KMS-11 (cell line): ENCODE measurements around the gene DLX3.

ENCODE experiments used
- H2AFZ ChIP-seq: fragments of 200-600 bp; sonication (generic); 2 replicates; pipeline ENCODE4 v1.6.1; 2016; ENCODE audit warnings: antibody characterized with exemption, mixed run types, low read depth
- H3K27ac ChIP-seq: fragments of 200-600 bp; sonication (generic); 2 replicates; pipeline ENCODE4 v1.6.1; 2016; ENCODE audit warnings: mild to moderate bottlenecking, mixed run types
- H3K27me3 ChIP-seq: fragments of 200-600 bp; sonication (generic); 2 replicates; pipeline ENCODE4 v1.6.1; 2017; ENCODE audit warnings: mild to moderate bottlenecking, low read depth, mixed run types, moderate library complexity; ENCODE audit not compliant: insufficient read depth
- H3K36me3 ChIP-seq: fragments of 200-600 bp; sonication (generic); 2 replicates; pipeline ENCODE4 v1.6.1; 2017; ENCODE audit warnings: mild to moderate bottlenecking, mixed run types; ENCODE audit not compliant: insufficient read depth
- H3K4me1 ChIP-seq: fragments of 200-600 bp; sonication (generic); 2 replicates; pipeline ENCODE4 v1.6.1; 2016; ENCODE audit warnings: mild to moderate bottlenecking, low read depth, mixed run types; ENCODE audit not compliant: poor library complexity, severe bottlenecking
- H3K4me2 ChIP-seq: fragments of 200-600 bp; sonication (generic); 2 replicates; pipeline ENCODE4 v1.7.0; 2016; ENCODE audit warnings: mild to moderate bottlenecking, mixed run types
- H3K4me3 ChIP-seq: fragments of 200-600 bp; sonication (generic); IDR thresholded peaks from 2 replicates; pipeline ENCODE4 v1.6.1; 2017; ENCODE audit warnings: low read depth, low read length, mixed read lengths; ENCODE audit not compliant: insufficient read depth
- H3K79me2 ChIP-seq: fragments of 200-600 bp; sonication (generic); 2 replicates; pipeline ENCODE4 v1.6.1; 2016; ENCODE audit warnings: low read depth, mixed run types; ENCODE audit not compliant: insufficient read depth
- H3K9ac ChIP-seq: fragments of 200-600 bp; sonication (generic); 2 replicates; pipeline ENCODE4 v1.6.1; 2016; ENCODE audit warnings: mild to moderate bottlenecking, mixed run types
- H4K20me1 ChIP-seq: fragments of 200-600 bp; sonication (generic); 2 replicates; pipeline ENCODE4 v1.6.1; 2016; ENCODE audit warnings: mild to moderate bottlenecking, mixed run types; ENCODE audit not compliant: insufficient read depth
- TF ChIP-seq, protein P1 (sequence below): fragments of 200-600 bp; sonication (generic); conservative IDR thresholded peaks from 2 replicates; pipeline ENCODE4 v1.6.1; 2017; ENCODE audit warnings: low read depth, mild to moderate bottlenecking, antibody characterized with exemption, low read length, moderate library complexity, mixed read lengths

Gene DLX3

DNA sequence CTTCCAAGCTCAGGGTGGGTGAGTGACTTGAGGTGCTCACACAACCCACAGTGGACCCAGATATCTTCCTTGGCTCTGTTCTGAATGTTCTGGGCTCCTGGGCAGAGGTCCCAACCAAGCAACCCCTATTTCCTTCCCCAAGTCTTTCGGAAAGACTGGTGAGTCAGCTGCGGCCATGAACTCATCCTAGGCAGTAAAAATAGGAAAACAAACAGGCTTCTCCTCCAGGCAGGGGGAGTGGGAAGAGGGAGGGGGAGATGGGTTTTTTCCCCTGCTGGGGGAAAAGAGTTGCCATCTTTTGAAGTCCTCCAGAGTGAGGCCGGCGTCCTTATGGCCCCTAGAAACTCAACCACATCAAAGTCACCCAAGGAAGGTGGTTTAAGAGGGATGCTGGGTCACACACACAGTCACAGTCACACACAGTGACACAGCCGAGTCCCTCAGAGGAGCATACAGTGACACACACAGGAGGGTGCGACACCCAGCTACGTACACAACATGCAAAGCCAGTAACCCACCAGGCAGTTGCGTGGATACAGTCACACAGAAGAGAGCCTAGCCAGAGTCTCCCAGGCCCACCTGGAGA is 42.0 kb downstream of the DLX3 start:
- no peak overlapping the region for H3K4me2 ChIP-seq
- H3K79me2 ChIP-seq, result no peaks in the 10 kb centered on the region
- no peaks in the 10 kb centered on the region for H4K20me1 ChIP-seq
- TF ChIP-seq, protein P1, sequence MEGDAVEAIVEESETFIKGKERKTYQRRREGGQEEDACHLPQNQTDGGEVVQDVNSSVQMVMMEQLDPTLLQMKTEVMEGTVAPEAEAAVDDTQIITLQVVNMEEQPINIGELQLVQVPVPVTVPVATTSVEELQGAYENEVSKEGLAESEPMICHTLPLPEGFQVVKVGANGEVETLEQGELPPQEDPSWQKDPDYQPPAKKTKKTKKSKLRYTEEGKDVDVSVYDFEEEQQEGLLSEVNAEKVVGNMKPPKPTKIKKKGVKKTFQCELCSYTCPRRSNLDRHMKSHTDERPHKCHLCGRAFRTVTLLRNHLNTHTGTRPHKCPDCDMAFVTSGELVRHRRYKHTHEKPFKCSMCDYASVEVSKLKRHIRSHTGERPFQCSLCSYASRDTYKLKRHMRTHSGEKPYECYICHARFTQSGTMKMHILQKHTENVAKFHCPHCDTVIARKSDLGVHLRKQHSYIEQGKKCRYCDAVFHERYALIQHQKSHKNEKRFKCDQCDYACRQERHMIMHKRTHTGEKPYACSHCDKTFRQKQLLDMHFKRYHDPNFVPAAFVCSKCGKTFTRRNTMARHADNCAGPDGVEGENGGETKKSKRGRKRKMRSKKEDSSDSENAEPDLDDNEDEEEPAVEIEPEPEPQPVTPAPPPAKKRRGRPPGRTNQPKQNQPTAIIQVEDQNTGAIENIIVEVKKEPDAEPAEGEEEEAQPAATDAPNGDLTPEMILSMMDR, result no peak
- H3K4me1 ChIP-seq, result no peaks in the 10 kb centered on the region
- H2AFZ ChIP-seq, result no peak overlapping the region
- H3K27me3 ChIP-seq, result peaks cover 92% of the 10 kb centered on the region
- no peak overlapping the region for H3K4me3 ChIP-seq
- no peak overlapping the region for H3K27ac ChIP-seq
- no peak overlapping the region for H3K9ac ChIP-seq
- no peaks in the 10 kb centered on the region for H3K36me3 ChIP-seq

DNA sequence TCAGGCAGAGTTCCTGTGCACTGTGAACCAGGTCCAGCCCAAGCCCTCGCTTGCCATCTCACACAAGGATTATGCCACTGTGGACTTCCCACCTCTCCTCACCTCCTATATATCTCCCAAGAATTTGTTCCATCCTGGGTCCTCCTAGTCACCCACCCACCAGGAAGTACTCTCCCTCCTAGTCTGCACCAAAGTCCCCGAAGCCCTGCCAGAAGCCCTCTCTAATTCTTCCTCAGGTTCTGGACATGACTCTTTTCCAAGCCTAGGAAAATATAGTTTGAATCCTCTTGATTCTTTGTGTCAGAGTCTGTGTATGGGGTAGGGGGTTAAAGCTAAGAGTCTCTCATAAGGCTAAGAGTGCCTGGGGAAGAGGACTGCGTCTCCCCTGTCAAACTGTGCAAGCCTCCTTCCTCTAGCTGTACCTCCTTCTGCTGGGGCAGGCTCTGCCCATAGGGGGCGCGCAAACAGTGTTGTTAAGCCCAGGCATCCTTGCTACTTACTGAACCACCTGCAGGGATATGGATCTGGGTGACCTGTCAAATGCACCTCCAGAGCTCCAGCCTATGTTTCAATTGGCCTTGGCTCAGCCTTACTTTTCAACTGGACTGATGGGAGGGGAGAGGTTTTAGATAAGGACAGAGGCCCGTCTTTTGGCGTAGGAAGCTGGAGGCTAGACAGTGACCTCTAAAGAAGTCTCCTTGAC is 42.7 kb downstream of the DLX3 start:
- Histone ChIP-seq H3K4me2 (no peak overlapping the region), H3K27me3 (peaks cover 93% of the 10 kb centered on the region), H3K27ac (no peak overlapping the region), H4K20me1 (no peaks in the 10 kb centered on the region), H3K4me3 (no peak overlapping the region), H2AFZ (no peak overlapping the region), H3K79me2 (no peaks in the 10 kb centered on the region), H3K9ac (no peak overlapping the region), H3K4me1 (no peaks in the 10 kb centered on the region), H3K36me3 (no peaks in the 10 kb centered on the region)
- TF ChIP-seq, protein P1, result peak; percentile 90

DNA sequence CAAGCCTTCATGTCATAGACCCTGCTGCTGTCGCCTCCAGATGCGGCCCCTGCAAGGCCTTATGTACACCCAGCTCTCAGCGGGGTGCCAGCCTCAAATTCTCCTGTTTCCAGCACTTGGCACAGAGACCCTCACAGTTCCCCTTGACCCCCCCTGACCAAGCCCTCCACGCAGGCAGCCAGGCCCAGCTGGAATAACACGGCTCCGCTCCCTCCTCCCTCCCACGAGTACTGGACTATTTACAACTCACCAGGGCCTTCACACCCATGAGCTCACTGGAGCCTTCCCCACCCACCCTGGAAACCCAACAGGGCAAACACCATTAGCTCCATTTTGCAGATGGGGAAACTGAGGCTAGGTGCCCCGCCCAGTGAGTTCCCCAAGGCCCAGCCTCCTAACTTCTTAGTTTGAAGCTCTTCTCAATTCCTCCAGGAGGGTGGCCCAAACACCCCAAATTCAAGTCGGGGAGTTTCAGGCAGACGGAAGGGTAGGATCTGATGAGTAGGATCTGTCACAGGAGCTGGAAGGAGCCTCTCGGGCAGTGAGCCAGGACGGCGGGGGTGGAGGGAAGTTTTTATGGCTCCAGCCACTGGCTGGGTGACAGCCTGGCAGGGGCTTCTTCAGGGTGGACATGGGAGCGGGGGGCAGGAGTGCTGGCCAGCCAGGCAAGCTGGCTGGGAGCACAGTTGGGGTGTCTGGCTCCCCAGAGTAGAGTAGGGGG is 43.5 kb downstream of the DLX3 start:
- no peak overlapping the region for H3K27ac ChIP-seq
- H3K9ac ChIP-seq, result no peak overlapping the region
- H4K20me1 ChIP-seq, result no peaks in the 10 kb centered on the region
- H3K4me1 ChIP-seq, result no peaks in the 10 kb centered on the region
- TF ChIP-seq, protein P1, result no peak
- H3K4me3 ChIP-seq, result no peak overlapping the region
- no peaks in the 10 kb centered on the region for H3K36me3 ChIP-seq
- no peak overlapping the region for H2AFZ ChIP-seq
- no peaks in the 10 kb centered on the region for H3K79me2 ChIP-seq
- peaks cover 93% of the 10 kb centered on the region for H3K27me3 ChIP-seq
- H3K4me2 ChIP-seq, result no peak overlapping the region

DNA sequence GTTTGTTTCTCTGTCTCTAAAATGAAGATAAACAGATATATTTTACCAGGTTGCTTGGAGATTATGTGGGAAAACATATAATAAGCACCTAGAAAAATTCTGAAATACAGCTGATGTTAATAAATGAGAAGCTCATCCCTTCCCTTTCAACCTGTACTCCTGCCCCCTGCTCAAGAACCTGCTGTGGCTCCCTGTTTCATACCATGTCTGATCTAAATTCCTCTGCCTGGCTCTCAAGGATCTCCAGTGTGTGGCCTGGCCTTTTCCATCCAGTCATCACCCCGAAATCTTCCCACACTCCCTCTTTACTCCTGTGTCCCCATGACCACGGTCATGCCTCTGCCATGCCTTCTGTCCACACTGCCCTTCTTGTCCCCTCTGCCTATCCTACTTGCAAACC is 45.4 kb downstream of the DLX3 start:
- H4K20me1 ChIP-seq, result no peaks in the 10 kb centered on the region
- no peak overlapping the region for H3K4me2 ChIP-seq
- no peak overlapping the region for H3K27ac ChIP-seq
- no peaks in the 10 kb centered on the region for H3K79me2 ChIP-seq
- H3K27me3 ChIP-seq, result peaks cover 96% of the 10 kb centered on the region
- no peak overlapping the region for H3K9ac ChIP-seq
- H3K4me3 ChIP-seq, result no peak overlapping the region
- no peaks in the 10 kb centered on the region for H3K4me1 ChIP-seq
- no peak overlapping the region for H2AFZ ChIP-seq
- TF ChIP-seq, protein P1, result no peak
- no peaks in the 10 kb centered on the region for H3K36me3 ChIP-seq
